ENCODE results near the gene SMAP1. TPM values are rescaled to one million over a fixed set of nuclear protein-coding genes. Genes with fewer than 3 reads are reported as not detected.

The SMAP1 gene
- total and polyA plus RNA-seq, 2 experiments from 2014 or later: 31.1 to 34.6 TPM

DNA sequence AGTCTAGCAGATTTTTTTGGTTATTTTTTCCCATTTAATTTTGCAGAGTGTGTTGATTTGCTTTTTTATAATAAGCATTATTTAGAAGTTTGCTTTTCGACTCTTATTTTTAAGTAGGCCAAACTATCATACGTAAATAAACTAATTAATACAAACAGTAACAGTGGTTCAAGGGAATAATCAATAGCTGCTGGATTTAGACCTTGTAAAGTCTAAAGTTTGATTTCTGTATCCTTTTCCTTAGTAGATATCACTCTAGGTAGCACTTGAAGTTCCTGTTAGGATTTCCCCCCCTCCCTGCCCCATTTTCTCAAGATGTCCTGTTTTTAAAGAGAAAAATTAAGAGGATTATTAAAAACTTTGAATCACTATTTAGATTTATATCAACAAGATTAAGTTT lies 153.1 kb downstream of the SMAP1 start (continued):
- TF ChIP-seq, protein P1, sequence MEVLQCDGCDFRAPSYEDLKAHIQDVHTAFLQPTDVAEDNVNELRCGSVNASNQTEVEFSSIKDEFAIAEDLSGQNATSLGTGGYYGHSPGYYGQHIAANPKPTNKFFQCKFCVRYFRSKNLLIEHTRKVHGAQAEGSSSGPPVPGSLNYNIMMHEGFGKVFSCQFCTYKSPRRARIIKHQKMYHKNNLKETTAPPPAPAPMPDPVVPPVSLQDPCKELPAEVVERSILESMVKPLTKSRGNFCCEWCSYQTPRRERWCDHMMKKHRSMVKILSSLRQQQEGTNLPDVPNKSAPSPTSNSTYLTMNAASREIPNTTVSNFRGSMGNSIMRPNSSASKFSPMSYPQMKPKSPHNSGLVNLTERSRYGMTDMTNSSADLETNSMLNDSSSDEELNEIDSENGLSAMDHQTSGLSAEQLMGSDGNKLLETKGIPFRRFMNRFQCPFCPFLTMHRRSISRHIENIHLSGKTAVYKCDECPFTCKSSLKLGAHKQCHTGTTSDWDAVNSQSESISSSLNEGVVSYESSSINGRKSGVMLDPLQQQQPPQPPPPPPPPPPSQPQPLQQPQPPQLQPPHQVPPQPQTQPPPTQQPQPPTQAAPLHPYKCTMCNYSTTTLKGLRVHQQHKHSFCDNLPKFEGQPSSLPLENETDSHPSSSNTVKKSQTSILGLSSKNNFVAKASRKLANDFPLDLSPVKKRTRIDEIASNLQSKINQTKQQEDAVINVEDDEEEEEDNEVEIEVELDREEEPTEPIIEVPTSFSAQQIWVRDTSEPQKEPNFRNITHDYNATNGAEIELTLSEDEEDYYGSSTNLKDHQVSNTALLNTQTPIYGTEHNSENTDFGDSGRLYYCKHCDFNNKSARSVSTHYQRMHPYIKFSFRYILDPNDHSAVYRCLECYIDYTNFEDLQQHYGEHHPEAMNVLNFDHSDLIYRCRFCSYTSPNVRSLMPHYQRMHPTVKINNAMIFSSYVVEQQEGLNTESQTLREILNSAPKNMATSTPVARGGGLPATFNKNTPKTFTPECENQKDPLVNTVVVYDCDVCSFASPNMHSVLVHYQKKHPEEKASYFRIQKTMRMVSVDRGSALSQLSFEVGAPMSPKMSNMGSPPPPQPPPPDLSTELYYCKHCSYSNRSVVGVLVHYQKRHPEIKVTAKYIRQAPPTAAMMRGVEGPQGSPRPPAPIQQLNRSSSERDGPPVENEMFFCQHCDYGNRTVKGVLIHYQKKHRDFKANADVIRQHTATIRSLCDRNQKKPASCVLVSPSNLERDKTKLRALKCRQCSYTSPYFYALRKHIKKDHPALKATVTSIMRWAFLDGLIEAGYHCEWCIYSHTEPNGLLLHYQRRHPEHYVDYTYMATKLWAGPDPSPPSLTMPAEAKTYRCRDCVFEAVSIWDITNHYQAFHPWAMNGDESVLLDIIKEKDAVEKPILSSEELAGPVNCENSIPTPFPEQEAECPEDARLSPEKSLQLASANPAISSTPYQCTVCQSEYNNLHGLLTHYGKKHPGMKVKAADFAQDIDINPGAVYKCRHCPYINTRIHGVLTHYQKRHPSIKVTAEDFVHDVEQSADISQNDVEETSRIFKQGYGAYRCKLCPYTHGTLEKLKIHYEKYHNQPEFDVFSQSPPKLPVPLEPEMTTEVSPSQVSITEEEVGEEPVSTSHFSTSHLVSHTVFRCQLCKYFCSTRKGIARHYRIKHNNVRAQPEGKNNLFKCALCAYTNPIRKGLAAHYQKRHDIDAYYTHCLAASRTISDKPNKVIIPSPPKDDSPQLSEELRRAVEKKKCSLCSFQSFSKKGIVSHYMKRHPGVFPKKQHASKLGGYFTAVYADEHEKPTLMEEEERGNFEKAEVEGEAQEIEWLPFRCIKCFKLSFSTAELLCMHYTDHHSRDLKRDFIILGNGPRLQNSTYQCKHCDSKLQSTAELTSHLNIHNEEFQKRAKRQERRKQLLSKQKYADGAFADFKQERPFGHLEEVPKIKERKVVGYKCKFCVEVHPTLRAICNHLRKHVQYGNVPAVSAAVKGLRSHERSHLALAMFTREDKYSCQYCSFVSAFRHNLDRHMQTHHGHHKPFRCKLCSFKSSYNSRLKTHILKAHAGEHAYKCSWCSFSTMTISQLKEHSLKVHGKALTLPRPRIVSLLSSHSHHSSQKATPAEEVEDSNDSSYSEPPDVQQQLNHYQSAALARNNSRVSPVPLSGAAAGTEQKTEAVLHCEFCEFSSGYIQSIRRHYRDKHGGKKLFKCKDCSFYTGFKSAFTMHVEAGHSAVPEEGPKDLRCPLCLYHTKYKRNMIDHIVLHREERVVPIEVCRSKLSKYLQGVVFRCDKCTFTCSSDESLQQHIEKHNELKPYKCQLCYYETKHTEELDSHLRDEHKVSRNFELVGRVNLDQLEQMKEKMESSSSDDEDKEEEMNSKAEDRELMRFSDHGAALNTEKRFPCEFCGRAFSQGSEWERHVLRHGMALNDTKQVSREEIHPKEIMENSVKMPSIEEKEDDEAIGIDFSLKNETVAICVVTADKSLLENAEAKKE (CRISPR knock-in tag; IDR thresholded peaks at IDR 0.05): no peak
- TF ChIP-seq, protein P2, sequence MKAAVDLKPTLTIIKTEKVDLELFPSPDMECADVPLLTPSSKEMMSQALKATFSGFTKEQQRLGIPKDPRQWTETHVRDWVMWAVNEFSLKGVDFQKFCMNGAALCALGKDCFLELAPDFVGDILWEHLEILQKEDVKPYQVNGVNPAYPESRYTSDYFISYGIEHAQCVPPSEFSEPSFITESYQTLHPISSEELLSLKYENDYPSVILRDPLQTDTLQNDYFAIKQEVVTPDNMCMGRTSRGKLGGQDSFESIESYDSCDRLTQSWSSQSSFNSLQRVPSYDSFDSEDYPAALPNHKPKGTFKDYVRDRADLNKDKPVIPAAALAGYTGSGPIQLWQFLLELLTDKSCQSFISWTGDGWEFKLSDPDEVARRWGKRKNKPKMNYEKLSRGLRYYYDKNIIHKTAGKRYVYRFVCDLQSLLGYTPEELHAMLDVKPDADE (IDR thresholded peaks at IDR 0.05): no peak
- TF ChIP-seq ZNF114 (CRISPR knock-in tag; IDR thresholded peaks at IDR 0.05) (no peak), EZH2phosphoT487 (IDR thresholded peaks at IDR 0.05; ENCODE audit: unreplicated experiment) (no peak), STAT1 (IDR thresholded peaks at IDR 0.05; ENCODE audit: unreplicated experiment) (no peak), EZH2 (IDR thresholded peaks at IDR 0.05; ENCODE audit: low read depth, unreplicated experiment) (no peak)

DNA sequence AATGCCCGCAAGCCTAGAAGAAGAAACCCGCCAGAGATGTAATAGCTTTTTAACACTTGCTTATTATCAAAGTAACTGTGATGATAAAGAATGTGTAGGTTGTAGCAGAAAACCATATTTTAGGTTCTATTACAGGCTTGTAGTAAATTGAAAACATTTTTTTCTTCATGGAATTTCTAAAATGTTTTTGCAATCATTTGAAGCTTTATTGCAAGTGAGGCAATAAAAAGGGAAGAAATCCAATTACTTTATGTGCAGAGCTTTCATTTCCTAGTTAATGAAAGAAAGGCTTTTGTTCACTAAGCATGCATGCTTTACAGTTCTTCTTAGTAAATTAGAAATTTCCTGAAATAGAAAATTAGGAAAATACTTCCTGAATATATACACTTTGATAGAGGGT lies 154.1 kb downstream of the SMAP1 start:
- Histone ChIP-seq H3K4me2 (no peak overlapping the region), H3K4me1 (ENCODE audit: insufficient read depth) (no peaks in the 10 kb centered on the region), H3K27ac (ENCODE audit: low read depth) (no peak overlapping the region), H3F3A (replicated peaks; ENCODE audit: low read depth) (no peaks in the 10 kb centered on the region), H3K36me3 (ENCODE audit: insufficient read depth) (no peaks in the 10 kb centered on the region), H4K20me1 (replicated peaks; ENCODE audit: insufficient read depth) (no peaks in the 10 kb centered on the region), H3K27me3 (ENCODE audit: insufficient read depth) (no peaks in the 10 kb centered on the region), H3K9me2 (ENCODE audit: insufficient read depth) (no peaks in the 10 kb centered on the region), H2AFZ (no peak overlapping the region), H3K4me3 (no peak overlapping the region), H3K79me2 (replicated peaks; ENCODE audit: insufficient read depth) (no peaks in the 10 kb centered on the region)
- no peaks in the 10 kb centered on the region for H3K27me3 Mint-ChIP-seq (ENCODE audit: insufficient read depth, low read depth, poor library complexity)
- H3K27ac Mint-ChIP-seq: no peak overlapping the region
- DNase-seq (ENCODE audit: low spot score) (no peak), ATAC-seq (no peak)
- H3K4me3 Mint-ChIP-seq: no peak overlapping the region
- H3K36me3 Mint-ChIP-seq (ENCODE audit: low read depth): no peaks in the 10 kb centered on the region
- no peaks in the 10 kb centered on the region for H3K4me1 Mint-ChIP-seq
- no peaks in the 10 kb centered on the region for H3K9me3 Mint-ChIP-seq
- TF ChIP-seq, protein P3, sequence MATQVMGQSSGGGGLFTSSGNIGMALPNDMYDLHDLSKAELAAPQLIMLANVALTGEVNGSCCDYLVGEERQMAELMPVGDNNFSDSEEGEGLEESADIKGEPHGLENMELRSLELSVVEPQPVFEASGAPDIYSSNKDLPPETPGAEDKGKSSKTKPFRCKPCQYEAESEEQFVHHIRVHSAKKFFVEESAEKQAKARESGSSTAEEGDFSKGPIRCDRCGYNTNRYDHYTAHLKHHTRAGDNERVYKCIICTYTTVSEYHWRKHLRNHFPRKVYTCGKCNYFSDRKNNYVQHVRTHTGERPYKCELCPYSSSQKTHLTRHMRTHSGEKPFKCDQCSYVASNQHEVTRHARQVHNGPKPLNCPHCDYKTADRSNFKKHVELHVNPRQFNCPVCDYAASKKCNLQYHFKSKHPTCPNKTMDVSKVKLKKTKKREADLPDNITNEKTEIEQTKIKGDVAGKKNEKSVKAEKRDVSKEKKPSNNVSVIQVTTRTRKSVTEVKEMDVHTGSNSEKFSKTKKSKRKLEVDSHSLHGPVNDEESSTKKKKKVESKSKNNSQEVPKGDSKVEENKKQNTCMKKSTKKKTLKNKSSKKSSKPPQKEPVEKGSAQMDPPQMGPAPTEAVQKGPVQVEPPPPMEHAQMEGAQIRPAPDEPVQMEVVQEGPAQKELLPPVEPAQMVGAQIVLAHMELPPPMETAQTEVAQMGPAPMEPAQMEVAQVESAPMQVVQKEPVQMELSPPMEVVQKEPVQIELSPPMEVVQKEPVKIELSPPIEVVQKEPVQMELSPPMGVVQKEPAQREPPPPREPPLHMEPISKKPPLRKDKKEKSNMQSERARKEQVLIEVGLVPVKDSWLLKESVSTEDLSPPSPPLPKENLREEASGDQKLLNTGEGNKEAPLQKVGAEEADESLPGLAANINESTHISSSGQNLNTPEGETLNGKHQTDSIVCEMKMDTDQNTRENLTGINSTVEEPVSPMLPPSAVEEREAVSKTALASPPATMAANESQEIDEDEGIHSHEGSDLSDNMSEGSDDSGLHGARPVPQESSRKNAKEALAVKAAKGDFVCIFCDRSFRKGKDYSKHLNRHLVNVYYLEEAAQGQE (IDR thresholded peaks at IDR 0.05; ENCODE audit: unreplicated experiment): no peak
- TF ChIP-seq STAT1 (IDR thresholded peaks at IDR 0.05; ENCODE audit: unreplicated experiment) (no peak), ZNF331 (CRISPR knock-in tag; IDR thresholded peaks at IDR 0.05; ENCODE audit: low read depth) (no peak), CREB1 (CRISPR knock-in tag; IDR thresholded peaks at IDR 0.05; ENCODE audit: low read depth) (no peak), EZH2phosphoT487 (IDR thresholded peaks at IDR 0.05; ENCODE audit: unreplicated experiment) (no peak), EZH2 (IDR thresholded peaks at IDR 0.05; ENCODE audit: low read depth, unreplicated experiment) (no peak), JUNB (IDR thresholded peaks at IDR 0.05; ENCODE audit: unreplicated experiment) (no peak)
- TF ChIP-seq, protein P2 (IDR thresholded peaks at IDR 0.05): no peak
- TF ChIP-seq, protein P4, sequence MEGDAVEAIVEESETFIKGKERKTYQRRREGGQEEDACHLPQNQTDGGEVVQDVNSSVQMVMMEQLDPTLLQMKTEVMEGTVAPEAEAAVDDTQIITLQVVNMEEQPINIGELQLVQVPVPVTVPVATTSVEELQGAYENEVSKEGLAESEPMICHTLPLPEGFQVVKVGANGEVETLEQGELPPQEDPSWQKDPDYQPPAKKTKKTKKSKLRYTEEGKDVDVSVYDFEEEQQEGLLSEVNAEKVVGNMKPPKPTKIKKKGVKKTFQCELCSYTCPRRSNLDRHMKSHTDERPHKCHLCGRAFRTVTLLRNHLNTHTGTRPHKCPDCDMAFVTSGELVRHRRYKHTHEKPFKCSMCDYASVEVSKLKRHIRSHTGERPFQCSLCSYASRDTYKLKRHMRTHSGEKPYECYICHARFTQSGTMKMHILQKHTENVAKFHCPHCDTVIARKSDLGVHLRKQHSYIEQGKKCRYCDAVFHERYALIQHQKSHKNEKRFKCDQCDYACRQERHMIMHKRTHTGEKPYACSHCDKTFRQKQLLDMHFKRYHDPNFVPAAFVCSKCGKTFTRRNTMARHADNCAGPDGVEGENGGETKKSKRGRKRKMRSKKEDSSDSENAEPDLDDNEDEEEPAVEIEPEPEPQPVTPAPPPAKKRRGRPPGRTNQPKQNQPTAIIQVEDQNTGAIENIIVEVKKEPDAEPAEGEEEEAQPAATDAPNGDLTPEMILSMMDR (conservative IDR thresholded peaks at IDR 0.05; ENCODE audit: low read depth in 2 of 2): no peak
